Measurements from ENCODE around the gene KIF19. TPM values are rescaled to one million over a fixed set of nuclear protein-coding genes. Genes with fewer than 3 reads are reported as not detected.

KIF19 gene
- total and polyA plus RNA-seq, 2 of the 4 experiments (the other 2 are of a cell fraction): not detected

DNA sequence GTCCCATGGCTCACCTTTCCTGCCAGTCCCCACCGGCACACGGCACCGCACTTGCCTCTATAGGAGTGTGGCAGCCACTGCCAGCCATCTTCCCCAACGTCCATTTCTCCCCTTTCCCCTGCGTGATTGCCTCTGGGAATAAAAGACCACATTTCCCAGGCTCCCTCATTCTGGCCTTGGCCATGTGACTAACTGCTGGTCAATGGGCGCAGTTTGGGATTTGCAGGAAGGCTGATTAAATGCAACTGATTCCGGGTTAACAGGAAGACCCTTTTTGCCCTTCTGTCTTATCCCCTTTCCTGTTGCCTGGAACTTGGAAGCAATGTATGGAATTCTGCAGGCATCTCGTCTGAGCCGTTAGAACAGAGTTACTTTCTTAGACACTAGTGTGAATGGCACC is 32.7 kb downstream of the KIF19 start:
- no peak overlapping the region for H3K4me3 ChIP-seq (ENCODE audit: insufficient read depth, low read depth, low read length)
- H2BK5ac ChIP-seq (ENCODE audit: low read depth, low read length, poor library complexity, severe bottlenecking): no peak overlapping the region
- CTCF ChIA-PET: no interaction called here
- intact Hi-C loops (cut with micrococcal nuclease) (no loop called here), in situ Hi-C loops (cut with MboI; ENCODE audit: low sequenced_read_pairs) (no loop called here), dilution Hi-C loops (cut with HindIII; ENCODE audit: low sequenced_read_pairs, unreplicated experiment) (no loop called here)
- H3K23ac ChIP-seq (ENCODE audit: low read depth, low read length): no peak overlapping the region
- H3K14ac ChIP-seq (replicated peaks; ENCODE audit: low read depth, low read length): no peak overlapping the region
- no peak overlapping the region for H3K4ac ChIP-seq (ENCODE audit: low read depth, low read length)
- H2AK5ac ChIP-seq (ENCODE audit: low read depth, low read length): no peak overlapping the region
- H4K8ac ChIP-seq (ENCODE audit: low read depth in 2 of 2, low read length in 2 of 2): no peak overlapping the region
- no peak overlapping the region for H3K4me2 ChIP-seq (ENCODE audit: low read depth, low read length)
- no peaks in the 10 kb centered on the region for H3K79me1 ChIP-seq (ENCODE audit: low read depth in 1 of 2, low read length in 2 of 2)
- no peaks in the 10 kb centered on the region for H4K20me1 ChIP-seq (ENCODE audit: insufficient read depth, low read length)
- no peak overlapping the region for H4K5ac ChIP-seq (ENCODE audit: low read depth, low read length)
- no peak overlapping the region for H3K27ac ChIP-seq (ENCODE audit: insufficient read depth, low read length)
- no peak overlapping the region for H2BK15ac ChIP-seq (ENCODE audit: low read depth, low read length)
- no peak overlapping the region for H2BK120ac ChIP-seq (ENCODE audit: low read depth, low read length)
- H2BK20ac ChIP-seq (ENCODE audit: low read depth, low read length): no peak overlapping the region
- H4K91ac ChIP-seq (ENCODE audit: insufficient read depth, low read depth, low read length): no peak overlapping the region
- H3K9me1 ChIP-seq (ENCODE audit: insufficient read depth, low read length): no peaks in the 10 kb centered on the region
- no peak overlapping the region for H2AK9ac ChIP-seq (replicated peaks; ENCODE audit: low read depth, low read length, poor library complexity)
- H3K18ac ChIP-seq (ENCODE audit: low read depth, low read length): no peak overlapping the region
- WGBS, 2 experiments (ENCODE audit: extremely low coverage in 2 of 2, insufficient read length in 1 of 2): no CpG with 5 or more reads among the region's 9 CpGs
- no TSS peak for BruUV-seq (replicated peaks)
- TF ChIP-seq FOS (IDR thresholded peaks at IDR 0.05; ENCODE audit: low read depth, low read length) (no peak), SMC3 (IDR thresholded peaks at IDR 0.05; ENCODE audit: low read depth, low read length) (no peak), CHD1 (IDR thresholded peaks at IDR 0.05; ENCODE audit: low read depth, low read length) (no peak), CTCF (conservative IDR thresholded peaks at IDR 0.05; ENCODE audit: low read depth, low read length) (no peak), RAD21 (IDR thresholded peaks at IDR 0.05; ENCODE audit: low read length) (no peak), RFX5 (IDR thresholded peaks at IDR 0.05; ENCODE audit: low read depth, low read length) (no peak), CEBPB (IDR thresholded peaks at IDR 0.05; ENCODE audit: low read depth, low read length) (no peak), BHLHE40 (IDR thresholded peaks at IDR 0.05; ENCODE audit: low read depth, low read length) (no peak)
- TF ChIP-seq, protein P1, sequence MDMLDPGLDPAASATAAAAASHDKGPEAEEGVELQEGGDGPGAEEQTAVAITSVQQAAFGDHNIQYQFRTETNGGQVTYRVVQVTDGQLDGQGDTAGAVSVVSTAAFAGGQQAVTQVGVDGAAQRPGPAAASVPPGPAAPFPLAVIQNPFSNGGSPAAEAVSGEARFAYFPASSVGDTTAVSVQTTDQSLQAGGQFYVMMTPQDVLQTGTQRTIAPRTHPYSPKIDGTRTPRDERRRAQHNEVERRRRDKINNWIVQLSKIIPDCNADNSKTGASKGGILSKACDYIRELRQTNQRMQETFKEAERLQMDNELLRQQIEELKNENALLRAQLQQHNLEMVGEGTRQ (IDR thresholded peaks at IDR 0.05; ENCODE audit: low read depth, low read length): no peak
- POLR2A ChIA-PET (ENCODE audit: unreplicated experiment): no interaction called here
- H2AFZ ChIP-seq (replicated peaks; ENCODE audit: low read length, poor library complexity): no peak overlapping the region
- H3K56ac ChIP-seq (ENCODE audit: extremely low read depth, insufficient read depth, low read length): no peak overlapping the region
- H3K4me1 ChIP-seq (ENCODE audit: control insufficient read depth, insufficient read depth, low read length): no peaks in the 10 kb centered on the region
- no peaks in the 10 kb centered on the region for H3K9me3 ChIP-seq (ENCODE audit: control insufficient read depth, insufficient read depth, low read length)
- no peak overlapping the region for H3K9ac ChIP-seq (ENCODE audit: low read depth, low read length)
- no peaks in the 10 kb centered on the region for H3K36me3 ChIP-seq (ENCODE audit: control insufficient read depth, insufficient read depth, low read length)
- DNase-seq: no peak
- H3K27me3 ChIP-seq (ENCODE audit: control insufficient read depth, insufficient read depth, low read length): peaks cover 11% of the 10 kb centered on the region; the same call in 1 of the 2 replicates
- no peak for ATAC-seq (ENCODE audit: low read depth)
